H9 (cell line): ENCODE measurements around the gene MEGF9. TPM values are rescaled to one million over a fixed set of nuclear protein-coding genes. Genes with fewer than 3 reads are reported as not detected.

Experiments
- DNase-seq: peaks from one replicate; pipeline ENCODE4 v3.0.0-alpha.2; 2017
- H2AFZ ChIP-seq: one replicate; pipeline ENCODE4 v1.6.1; 2013; ENCODE audit warnings: mild to moderate bottlenecking, low read length, control low read depth, moderate library complexity
- H2AK5ac ChIP-seq: 2 replicates; pipeline ENCODE4 v1.6.1; 2013; ENCODE audit warnings: low read length, control low read depth, mixed read lengths; ENCODE audit not compliant: insufficient read length
- H2BK120ac ChIP-seq: one replicate; pipeline ENCODE4 v1.6.1; 2013; ENCODE audit warnings: low read depth, mild to moderate bottlenecking, low read length, control low read depth, inconsistent platforms; ENCODE audit not compliant: poor library complexity, severe bottlenecking
- H2BK12ac ChIP-seq: 2 replicates; pipeline ENCODE4 v1.6.1; 2013; ENCODE audit warnings: low read length, control low read depth, mixed read lengths, low read depth; ENCODE audit not compliant: insufficient read length
- H2BK15ac ChIP-seq: 2 replicates; pipeline ENCODE4 v1.6.1; 2013; ENCODE audit warnings: low read depth, low read length, control low read depth
- H2BK20ac ChIP-seq: one replicate; pipeline ENCODE4 v1.6.1; 2013; ENCODE audit warnings: low read depth, mild to moderate bottlenecking, low read length, control low read depth, inconsistent platforms; ENCODE audit not compliant: poor library complexity, severe bottlenecking
- H2BK5ac ChIP-seq: 2 replicates; pipeline ENCODE4 v1.6.1; 2013; ENCODE audit warnings: low read length, control low read depth, mixed read lengths; ENCODE audit not compliant: insufficient read length
- H3K14ac ChIP-seq: 2 replicates; pipeline ENCODE4 v1.6.1; 2013; ENCODE audit warnings: low read length, control low read depth; ENCODE audit not compliant: insufficient read depth
- H3K18ac ChIP-seq: 2 replicates; pipeline ENCODE4 v1.6.1; 2013; ENCODE audit warnings: low read depth, mild to moderate bottlenecking, mixed read lengths, low read length, control low read depth; ENCODE audit not compliant: insufficient read length
- H3K23ac ChIP-seq: 2 replicates; pipeline ENCODE4 v1.6.1; 2013; ENCODE audit warnings: low read length, control low read depth, mixed read lengths, low read depth; ENCODE audit not compliant: insufficient read length
- H3K23me2 ChIP-seq: 2 replicates; pipeline ENCODE4 v1.6.1; 2013; ENCODE audit warnings: low read depth, mild to moderate bottlenecking, mixed read lengths, low read length, control low read depth; ENCODE audit not compliant: insufficient read length, poor library complexity, severe bottlenecking
- H3K27ac ChIP-seq: 2 replicates; pipeline ENCODE4 v1.5.1; 2013; ENCODE audit warnings: low read length, control low read depth, mixed read lengths, low read depth; ENCODE audit not compliant: insufficient read length
- H3K27me3 ChIP-seq: 2 replicates; pipeline ENCODE4 v1.6.1; 2013; ENCODE audit warnings: low read length, control low read depth, inconsistent platforms; ENCODE audit not compliant: insufficient read depth
- H3K4ac ChIP-seq: 2 replicates; pipeline ENCODE4 v1.6.1; 2013; ENCODE audit warnings: low read depth, mild to moderate bottlenecking, control low read depth, inconsistent platforms, low read length, moderate library complexity
- H3K4me1 ChIP-seq: 2 replicates; pipeline ENCODE4 v1.6.1; 2013; ENCODE audit warnings: low read length, control low read depth, inconsistent platforms; ENCODE audit not compliant: insufficient read depth
- H3K4me2 ChIP-seq: 2 replicates; pipeline ENCODE4 v1.6.1; 2013; ENCODE audit warnings: low read length, control low read depth, mixed read lengths; ENCODE audit not compliant: insufficient read length, insufficient read depth
- H3K56ac ChIP-seq: 2 replicates; pipeline ENCODE4 v1.6.1; 2013; ENCODE audit warnings: low read depth, mild to moderate bottlenecking, mixed read lengths, low read length, control low read depth; ENCODE audit not compliant: insufficient read length
- H3K79me1 ChIP-seq: 2 replicates; pipeline ENCODE4 v1.6.1; 2013; ENCODE audit warnings: low read depth, mild to moderate bottlenecking, moderate library complexity, low read length, control low read depth, inconsistent platforms; ENCODE audit not compliant: insufficient read depth, poor library complexity, severe bottlenecking
- H3K79me2 ChIP-seq: 2 replicates; pipeline ENCODE4 v1.6.1; 2013; ENCODE audit warnings: low read length, control low read depth, inconsistent platforms; ENCODE audit not compliant: insufficient read depth
- H3K9ac ChIP-seq: 2 replicates; pipeline ENCODE4 v1.6.1; 2013; ENCODE audit warnings: low read length, control low read depth, mixed read lengths; ENCODE audit not compliant: insufficient read length; ENCODE audit errors: extremely low read depth
- H3K9me3 ChIP-seq: one replicate; pipeline ENCODE4 v1.6.1; 2013; ENCODE audit warnings: low read depth, low read length, inconsistent platforms; ENCODE audit not compliant: control insufficient read depth
- H3T11ph ChIP-seq: one replicate; pipeline ENCODE4 v1.6.1; 2013; ENCODE audit warnings: mild to moderate bottlenecking, low read length, control low read depth, inconsistent platforms
- H4K20me1 ChIP-seq: one replicate; pipeline ENCODE4 v1.6.1; 2013; ENCODE audit not compliant: control insufficient read depth, insufficient read length, insufficient read depth
- H4K5ac ChIP-seq: 2 replicates; pipeline ENCODE4 v1.6.1; 2013; ENCODE audit warnings: low read depth, mild to moderate bottlenecking, mixed read lengths, low read length, control low read depth; ENCODE audit not compliant: insufficient read length
- H4K8ac ChIP-seq: replicated peaks from 2 replicates; pipeline ENCODE4 v1.6.1; 2013; ENCODE audit warnings: low read length, control low read depth, mixed read lengths, low read depth; ENCODE audit not compliant: insufficient read length
- H4K91ac ChIP-seq: 2 replicates; pipeline ENCODE4 v1.6.1; 2013; ENCODE audit warnings: low read depth, mild to moderate bottlenecking, moderate library complexity, mixed read lengths, low read length, control low read depth; ENCODE audit not compliant: insufficient read length
- H3K27ac Mint-ChIP-seq, 3 experiments: 2 replicates in 2 of 3; 3 replicates in 1 of 3; pipeline ENCODE4 v1.8.0; 2020 to 2021; ENCODE audit warnings: mixed read lengths in 3 of 3, mild to moderate bottlenecking in 1 of 3, moderate library complexity in 1 of 3
- H3K27me3 Mint-ChIP-seq: 2 replicates; pipeline ENCODE4 v1.8.0; 2021; ENCODE audit warnings: low read depth, mild to moderate bottlenecking, moderate library complexity, mixed read lengths
- H3K36me3 Mint-ChIP-seq, 3 experiments: 2 replicates in 2 of 3; 3 replicates in 1 of 3; pipeline ENCODE4 v1.8.0; 2020 to 2021; ENCODE audit warnings: low read depth in 3 of 3, mixed read lengths in 3 of 3; ENCODE audit not compliant: insufficient read depth in 1 of 3
- H3K4me1 Mint-ChIP-seq, 2 experiments: 2 replicates each; pipeline ENCODE4 v1.8.0; 2020; ENCODE audit warnings: mixed read lengths in 2 of 2
- H3K4me3 Mint-ChIP-seq, 2 experiments: 2 replicates in 1 of 2; 3 replicates in 1 of 2; pipeline ENCODE4 v1.8.0; 2020 to 2021; ENCODE audit warnings: mild to moderate bottlenecking in 2 of 2, mixed read lengths in 2 of 2, moderate library complexity in 1 of 2
- H3K9me3 Mint-ChIP-seq, 2 experiments: 2 replicates in 1 of 2; 3 replicates in 1 of 2; pipeline ENCODE4 v1.8.0; 2020; ENCODE audit warnings: mild to moderate bottlenecking in 2 of 2, mixed read lengths in 2 of 2, moderate library complexity in 1 of 2
- WGBS: extraction: QIAGEN DNeasy Blood & Tissue Kit; methylation state at CpG from one replicate; pipeline ENCODE4 v1.1.7; 2013; ENCODE audit warnings: missing lambda C conversion rate, low lambda C conversion rate, mixed read lengths; ENCODE audit not compliant: insufficient read length; ENCODE audit errors: extremely low coverage; 5-methylcytosine and 5-hydroxymethylcytosine counted together
- total RNA-seq: library from RNA; stranded (reverse); gene quantifications from 2 replicates; pipeline ENCODE4 v1.2.1, GENCODE V29; 2021
- TF ChIP-seq, protein P1 (sequence below): fragments of 200-600 bp; sonication (generic); conservative IDR thresholded peaks from 3 replicates; pipeline ENCODE4 v1.8.0; 2021; ENCODE audit warnings: antibody characterized with exemption, mild to moderate bottlenecking

The MEGF9 gene
- total RNA-seq, 1 experiment from 2014 or later: 0.94 TPM

DNA sequence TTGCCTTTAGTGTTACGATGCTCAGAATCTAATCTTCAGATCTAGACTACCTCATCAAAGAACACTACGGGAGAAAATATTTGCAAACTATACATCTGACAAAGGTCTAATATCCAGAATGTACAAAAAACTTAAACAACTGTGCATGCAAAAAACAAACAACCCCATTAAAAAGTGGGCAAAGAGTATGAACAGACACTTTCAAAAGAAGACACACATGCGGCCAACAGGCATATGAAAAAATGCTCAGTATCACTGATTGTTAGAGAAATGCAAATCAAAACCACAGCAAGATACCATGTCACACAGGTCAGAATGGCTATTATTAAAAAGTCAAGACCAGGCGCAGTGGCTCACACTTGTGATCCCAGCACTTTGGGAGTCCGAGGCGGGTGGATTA is 31.0 kb upstream of the MEGF9 start:
- Mint-ChIP-seq H3K9me3 (peaks cover 6 to 7% of the 10 kb centered on the region in 2 experiments; a peak in 3 of 5 replicates), H3K36me3 (peaks cover 2 to 5% (median 4%) of the 10 kb centered on the region in 3 experiments; a peak in 5 of 7 replicates), H3K27ac (no peak overlapping the region), H3K4me3 (no peak overlapping the region), H3K27me3 (peaks cover 2% of the 10 kb centered on the region), H3K4me1 (peaks cover 2 to 6% of the 10 kb centered on the region in 2 experiments)
- Histone ChIP-seq H4K5ac (no peak overlapping the region), H4K91ac (no peak overlapping the region), H2BK20ac (no peak overlapping the region), H3K4me2 (no peak overlapping the region), H3K4ac (no peak overlapping the region), H3K9ac (no peak overlapping the region), H3K79me2 (no peaks in the 10 kb centered on the region), H2BK120ac (no peak overlapping the region), H3K79me1 (no peaks in the 10 kb centered on the region), H2AK5ac (no peak overlapping the region), H3K23me2 (no peaks in the 10 kb centered on the region), H2BK5ac (no peak overlapping the region), H2AFZ (no peak overlapping the region), H3K27me3 (no peaks in the 10 kb centered on the region), H3K18ac (no peak overlapping the region), H3K56ac (no peak overlapping the region), H3K9me3 (no peaks in the 10 kb centered on the region), H2BK15ac (no peak overlapping the region), H3K27ac (no peak overlapping the region), H3K14ac (no peak overlapping the region), H3K23ac (no peak overlapping the region), H3K4me1 (no peaks in the 10 kb centered on the region), H4K20me1 (no peaks in the 10 kb centered on the region), H3T11ph (no peak overlapping the region), H2BK12ac (no peak overlapping the region), H4K8ac (no peak overlapping the region)
- no CpG with 5 or more reads among the region's 6 CpGs for WGBS
- no peak for DNase-seq
- TF ChIP-seq, protein P1, sequence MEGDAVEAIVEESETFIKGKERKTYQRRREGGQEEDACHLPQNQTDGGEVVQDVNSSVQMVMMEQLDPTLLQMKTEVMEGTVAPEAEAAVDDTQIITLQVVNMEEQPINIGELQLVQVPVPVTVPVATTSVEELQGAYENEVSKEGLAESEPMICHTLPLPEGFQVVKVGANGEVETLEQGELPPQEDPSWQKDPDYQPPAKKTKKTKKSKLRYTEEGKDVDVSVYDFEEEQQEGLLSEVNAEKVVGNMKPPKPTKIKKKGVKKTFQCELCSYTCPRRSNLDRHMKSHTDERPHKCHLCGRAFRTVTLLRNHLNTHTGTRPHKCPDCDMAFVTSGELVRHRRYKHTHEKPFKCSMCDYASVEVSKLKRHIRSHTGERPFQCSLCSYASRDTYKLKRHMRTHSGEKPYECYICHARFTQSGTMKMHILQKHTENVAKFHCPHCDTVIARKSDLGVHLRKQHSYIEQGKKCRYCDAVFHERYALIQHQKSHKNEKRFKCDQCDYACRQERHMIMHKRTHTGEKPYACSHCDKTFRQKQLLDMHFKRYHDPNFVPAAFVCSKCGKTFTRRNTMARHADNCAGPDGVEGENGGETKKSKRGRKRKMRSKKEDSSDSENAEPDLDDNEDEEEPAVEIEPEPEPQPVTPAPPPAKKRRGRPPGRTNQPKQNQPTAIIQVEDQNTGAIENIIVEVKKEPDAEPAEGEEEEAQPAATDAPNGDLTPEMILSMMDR: no peak
